ENCODE data around the gene DCTD.

DNA sequence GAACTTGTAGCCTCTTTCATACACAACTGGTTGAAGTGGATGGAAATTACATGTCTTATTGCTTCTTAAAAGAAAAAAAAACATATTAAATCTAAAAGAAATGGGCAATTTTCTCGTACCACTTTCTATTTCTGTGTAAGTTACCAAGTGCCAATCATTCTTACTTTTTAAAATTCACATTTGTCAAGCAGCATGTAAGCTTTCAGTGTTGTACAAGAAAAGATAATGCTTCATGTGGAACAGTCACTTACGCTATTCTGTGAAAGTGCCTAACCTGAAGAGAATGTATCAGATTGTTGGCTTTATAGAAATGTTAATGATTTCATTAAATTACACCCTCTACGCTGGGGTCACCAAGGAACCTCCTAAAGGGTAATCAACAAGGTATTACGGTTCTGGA lies 4.4 kb upstream of the DCTD start:
- TF ChIP-seq POLR2A (IDR thresholded peaks at IDR 0.05; ENCODE audit: low read length) (no peak), GATA1 (IDR thresholded peaks at IDR 0.05; ENCODE audit: low read depth, low read length) (no peak)
